AG09309 (cell line): ENCODE measurements around the gene CACNA1S.

ENCODE experiments used
- DNase-seq: peaks from one replicate; pipeline ENCODE4 v3.0.0-alpha.2; 2010; ENCODE audit warnings: low read depth
- H3K4me3 ChIP-seq: 2 replicates; pipeline ENCODE4 v1.5.1; 2011; ENCODE audit warnings: mild to moderate bottlenecking, low read depth, low read length, moderate library complexity; ENCODE audit not compliant: control insufficient read depth
- CTCF ChIP-seq: IDR thresholded peaks from 2 replicates; pipeline ENCODE4 v1.5.1; 2011; ENCODE audit warnings: mild to moderate bottlenecking, low read depth, low read length, inconsistent platforms; ENCODE audit not compliant: insufficient read depth, control insufficient read depth; ENCODE audit errors: missing control alignments

Gene CACNA1S

GRCh38 chr1:201069636-201070035 is 42.6 kb downstream of the CACNA1S start:
- H3K4me3 ChIP-seq, result no peak overlapping the region
- no peak for DNase-seq
- TF ChIP-seq CTCF, result no peak

GRCh38 chr1:201068976-201069375 is 43.2 kb downstream of the CACNA1S start:
- no peak for TF ChIP-seq CTCF
- DNase-seq, result no peak
- no peak overlapping the region for H3K4me3 ChIP-seq

- TF ChIP-seq CTCF, result no peak
- no peak for DNase-seq
- no peak overlapping the region for H3K4me3 ChIP-seq
Observed at GRCh38 chr1:201066986-201067385, 45.2 kb downstream of the CACNA1S start.

GRCh38 chr1:201065686-201066085 is 46.5 kb downstream of the CACNA1S start:
- H3K4me3 ChIP-seq, result no peak overlapping the region
- no peak for TF ChIP-seq CTCF
- no peak for DNase-seq

- DNase-seq, result no peak
- no peak overlapping the region for H3K4me3 ChIP-seq
Observed at GRCh38 chr1:201064806-201065205, 47.4 kb downstream of the CACNA1S start.

GRCh38 chr1:201063145-201063544 is 49.1 kb downstream of the CACNA1S start:
- TF ChIP-seq CTCF, result no peak
- H3K4me3 ChIP-seq, result no peak overlapping the region
- DNase-seq, result no peak

More at GRCh38 chr1:201064806-201065205, 47.4 kb downstream of the CACNA1S start:
- TF ChIP-seq CTCF, result no peak

GRCh38 chr1:201062511-201063091 is 49.6 kb downstream of the CACNA1S start:
- TF ChIP-seq CTCF, result no peak
- DNase-seq, result no peak
- H3K4me3 ChIP-seq, result no peak overlapping the region
